Hepatocyte (in vitro differentiated cells): ENCODE measurements around the gene UBR3. TPM values are rescaled to one million over a fixed set of nuclear protein-coding genes. Genes with fewer than 3 reads are reported as not detected.

Experiments
- DNase-seq: peaks from one replicate; pipeline ENCODE4 v3.0.0-alpha.2; 2016; ENCODE audit warnings: low spot score
- H2AFZ ChIP-seq: fragments of 200-600 bp; sonication (generic); 2 replicates; pipeline ENCODE4 v1.6.0; 2016; ENCODE audit warnings: antibody characterized with exemption, mild to moderate bottlenecking
- H3K27ac ChIP-seq: fragments of 200-600 bp; sonication (generic); 2 replicates; pipeline ENCODE4 v1.5.1; 2016; ENCODE audit warnings: mild to moderate bottlenecking
- H3K27me3 ChIP-seq: fragments of 200-600 bp; sonication (generic); 2 replicates; pipeline ENCODE4 v1.6.1; 2016
- H3K36me3 ChIP-seq: fragments of 200-600 bp; sonication (generic); replicated peaks from 2 replicates; pipeline ENCODE4 v1.5.1; 2016; ENCODE audit warnings: low read depth; ENCODE audit not compliant: insufficient read depth
- H3K4me1 ChIP-seq: fragments of 200-600 bp; sonication (generic); 2 replicates; pipeline ENCODE4 v1.5.1; 2016; ENCODE audit warnings: mild to moderate bottlenecking, moderate library complexity; ENCODE audit not compliant: insufficient read depth
- H3K4me2 ChIP-seq: fragments of 200-600 bp; sonication (generic); 2 replicates; pipeline ENCODE4 v1.6.0; 2016
- H3K4me3 ChIP-seq: fragments of 200-600 bp; sonication (generic); 2 replicates; pipeline ENCODE4 v1.5.1; 2016; ENCODE audit warnings: mild to moderate bottlenecking
- H3K79me2 ChIP-seq: fragments of 200-600 bp; sonication (generic); 2 replicates; pipeline ENCODE4 v1.6.0; 2017; ENCODE audit warnings: mild to moderate bottlenecking
- H3K9me2 ChIP-seq: fragments of 200-600 bp; sonication (generic); replicated peaks from 2 replicates; pipeline ENCODE4 v1.6.0; 2017; ENCODE audit warnings: mild to moderate bottlenecking; ENCODE audit not compliant: insufficient read depth
- H3K9me3 ChIP-seq: fragments of 200-600 bp; sonication (generic); 2 replicates; pipeline ENCODE4 v1.5.1; 2016; ENCODE audit warnings: low read depth, mild to moderate bottlenecking
- H4K20me1 ChIP-seq: fragments of 200-600 bp; sonication (generic); 2 replicates; pipeline ENCODE4 v1.6.0; 2016; ENCODE audit warnings: mild to moderate bottlenecking; ENCODE audit not compliant: insufficient read depth, poor library complexity, severe bottlenecking
- EZH2 ChIP-seq: fragments of 200-600 bp; sonication (generic); IDR thresholded peaks from 2 replicates; pipeline ENCODE4 v1.6.1; 2016; ENCODE audit warnings: antibody characterized with exemption, mild to moderate bottlenecking, borderline replicate concordance
- EZH2phosphoT487 ChIP-seq: fragments of 200-600 bp; sonication (generic); IDR thresholded peaks from one replicate; pipeline ENCODE4 v1.6.1; 2018; ENCODE audit warnings: antibody characterized with exemption, mild to moderate bottlenecking, low read depth, moderate library complexity; ENCODE audit not compliant: unreplicated experiment, severe bottlenecking
- WGBS: methylation state at CpG from one replicate; pipeline ENCODE4 v1.1.6; 2016; ENCODE audit warnings: low lambda C conversion rate; ENCODE audit errors: missing lambda C conversion rate; 5-methylcytosine and 5-hydroxymethylcytosine counted together
- polyA plus RNA-seq: library from polyadenylated mRNA; unstranded; fragments of >200 nt; fragmentation: Nextera tagmentation; extraction: Ambion mirVana; gene quantifications from 2 replicates; pipeline ENCODE4 v1.2.1, GENCODE V29; 2016
- total RNA-seq: library from RNA; depleted of rRNA; stranded (reverse); fragments of >200 nt; gene quantifications from 2 replicates; pipeline ENCODE4 v1.2.3, GENCODE V29; 2014
- TF ChIP-seq, protein P1 (sequence below): fragments of 200-600 bp; sonication (generic); IDR thresholded peaks from 2 replicates; pipeline ENCODE4 v1.5.1; 2016; ENCODE audit warnings: antibody characterized with exemption, mild to moderate bottlenecking; ENCODE audit not compliant: poor library complexity

UBR3 gene
- total and polyA plus RNA-seq, 2 experiments from 2014 or later: 10.1 to 40.4 TPM

DNA sequence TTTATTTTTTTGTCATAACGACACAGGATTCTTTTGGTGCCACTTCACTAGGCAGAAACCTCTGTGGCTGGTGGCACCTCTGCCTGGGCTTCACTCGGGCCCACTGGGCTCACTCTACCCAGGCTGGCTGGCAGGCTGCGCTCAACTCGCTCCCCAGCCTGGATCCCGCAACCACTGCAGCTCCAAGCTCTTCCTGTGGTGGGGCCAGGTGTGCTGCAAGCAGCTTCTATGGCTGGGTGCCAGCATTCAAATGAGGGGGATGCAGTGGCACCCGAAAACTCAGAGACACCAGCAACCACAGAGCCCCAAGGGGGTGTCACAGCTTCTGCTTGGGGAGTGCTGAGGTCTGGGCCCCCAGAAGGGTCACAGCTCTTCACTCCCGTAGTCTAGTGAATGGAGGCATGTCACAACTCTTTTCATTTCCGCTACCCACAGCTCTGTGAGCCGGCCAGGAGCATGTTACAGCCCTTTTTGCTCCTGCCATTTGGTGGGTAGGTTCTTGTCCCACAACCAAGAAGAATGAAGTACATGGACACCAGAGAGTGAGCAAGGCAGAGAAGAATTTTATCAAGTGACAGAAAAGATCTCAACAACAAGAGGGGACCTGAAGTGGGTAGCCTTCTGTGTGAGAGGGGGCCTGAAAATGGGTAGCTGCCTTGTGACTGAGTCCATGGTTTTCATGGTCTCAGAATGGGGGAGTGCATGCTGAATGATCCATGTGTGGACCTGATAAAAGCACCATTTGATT is 170.1 kb downstream of the UBR3 start:
- no peak overlapping the region for H2AFZ ChIP-seq
- no peaks in the 10 kb centered on the region for H3K36me3 ChIP-seq
- no peaks in the 10 kb centered on the region for H3K9me3 ChIP-seq
- H3K9me2 ChIP-seq: no peaks in the 10 kb centered on the region
- H3K4me1 ChIP-seq: no peaks in the 10 kb centered on the region
- H4K20me1 ChIP-seq: no peaks in the 10 kb centered on the region
- H3K27ac ChIP-seq: no peak overlapping the region
- no peak overlapping the region for H3K4me3 ChIP-seq
- no peaks in the 10 kb centered on the region for H3K27me3 ChIP-seq
- no peak for TF ChIP-seq EZH2
- TF ChIP-seq EZH2phosphoT487: no peak
- TF ChIP-seq, protein P1, sequence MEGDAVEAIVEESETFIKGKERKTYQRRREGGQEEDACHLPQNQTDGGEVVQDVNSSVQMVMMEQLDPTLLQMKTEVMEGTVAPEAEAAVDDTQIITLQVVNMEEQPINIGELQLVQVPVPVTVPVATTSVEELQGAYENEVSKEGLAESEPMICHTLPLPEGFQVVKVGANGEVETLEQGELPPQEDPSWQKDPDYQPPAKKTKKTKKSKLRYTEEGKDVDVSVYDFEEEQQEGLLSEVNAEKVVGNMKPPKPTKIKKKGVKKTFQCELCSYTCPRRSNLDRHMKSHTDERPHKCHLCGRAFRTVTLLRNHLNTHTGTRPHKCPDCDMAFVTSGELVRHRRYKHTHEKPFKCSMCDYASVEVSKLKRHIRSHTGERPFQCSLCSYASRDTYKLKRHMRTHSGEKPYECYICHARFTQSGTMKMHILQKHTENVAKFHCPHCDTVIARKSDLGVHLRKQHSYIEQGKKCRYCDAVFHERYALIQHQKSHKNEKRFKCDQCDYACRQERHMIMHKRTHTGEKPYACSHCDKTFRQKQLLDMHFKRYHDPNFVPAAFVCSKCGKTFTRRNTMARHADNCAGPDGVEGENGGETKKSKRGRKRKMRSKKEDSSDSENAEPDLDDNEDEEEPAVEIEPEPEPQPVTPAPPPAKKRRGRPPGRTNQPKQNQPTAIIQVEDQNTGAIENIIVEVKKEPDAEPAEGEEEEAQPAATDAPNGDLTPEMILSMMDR: no peak
- 98% methylated on average over 9 of the region's 9 CpGs for WGBS
- H3K79me2 ChIP-seq: no peaks in the 10 kb centered on the region
- H3K4me2 ChIP-seq: no peak overlapping the region
- DNase-seq: no peak

DNA sequence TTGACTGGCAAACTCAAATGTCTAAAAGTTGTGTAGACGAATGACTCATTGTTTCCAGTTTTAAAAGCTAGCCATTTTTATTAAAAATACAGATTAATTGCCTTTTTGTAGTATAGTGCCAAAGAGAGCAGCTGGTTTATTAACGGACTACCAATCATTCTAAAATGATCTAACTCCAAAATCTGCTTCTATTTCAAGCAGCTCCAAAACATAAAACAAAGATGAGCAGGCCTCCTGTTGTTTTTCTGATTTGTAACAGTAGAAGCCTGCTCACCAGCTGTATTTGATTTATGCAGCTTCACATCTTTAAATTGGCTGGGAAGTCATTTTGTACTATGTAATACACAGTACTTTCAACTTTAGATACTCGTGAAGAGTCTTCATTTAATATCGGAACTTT is 171.8 kb downstream of the UBR3 start:
- 72% methylated on average over 4 of the region's 4 CpGs for WGBS
- Histone ChIP-seq H3K79me2 (no peaks in the 10 kb centered on the region), H2AFZ (no peak overlapping the region), H4K20me1 (no peaks in the 10 kb centered on the region), H3K36me3 (no peaks in the 10 kb centered on the region), H3K27ac (no peak overlapping the region), H3K27me3 (no peaks in the 10 kb centered on the region), H3K4me1 (no peaks in the 10 kb centered on the region), H3K4me3 (no peak overlapping the region), H3K9me2 (no peaks in the 10 kb centered on the region), H3K9me3 (no peaks in the 10 kb centered on the region), H3K4me2 (no peak overlapping the region)
- no peak for TF ChIP-seq EZH2
- no peak for TF ChIP-seq EZH2phosphoT487
- TF ChIP-seq, protein P1: no peak
- DNase-seq: no peak

DNA sequence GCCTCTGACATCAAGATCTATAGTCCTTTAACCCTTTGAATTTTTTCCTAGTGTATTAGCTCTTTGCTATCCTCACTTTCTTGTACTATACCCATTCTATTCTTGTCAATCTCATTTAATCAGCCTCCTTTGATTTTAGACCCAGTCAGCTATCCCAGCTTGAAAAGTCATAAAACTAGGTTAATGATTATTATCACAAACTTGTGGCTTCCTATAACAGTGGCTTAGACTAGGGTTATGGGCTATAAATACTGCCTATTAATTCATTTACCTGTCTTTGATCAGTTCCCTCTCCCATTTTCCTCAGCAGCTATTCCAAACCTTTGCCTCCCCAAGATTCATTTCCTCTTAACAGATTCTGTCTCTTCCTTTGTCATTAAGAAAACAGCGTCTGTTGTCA is 174.8 kb downstream of the UBR3 start:
- Histone ChIP-seq H3K36me3 (no peaks in the 10 kb centered on the region), H3K27ac (peak overlapping the region; percentile 13), H3K79me2 (no peaks in the 10 kb centered on the region), H4K20me1 (no peaks in the 10 kb centered on the region), H2AFZ (no peak overlapping the region), H3K4me3 (no peak overlapping the region), H3K9me3 (no peaks in the 10 kb centered on the region), H3K27me3 (no peaks in the 10 kb centered on the region), H3K4me1 (no peaks in the 10 kb centered on the region), H3K4me2 (peak overlapping the region; percentile 22), H3K9me2 (no peaks in the 10 kb centered on the region)
- TF ChIP-seq EZH2phosphoT487 (no peak), EZH2 (no peak)
- TF ChIP-seq, protein P1: no peak
- DNase-seq: no peak
- 52% methylated on average over 1 of the region's 1 CpG for WGBS
